Prostate gland (tissue), 2 donors: Measurements from ENCODE around the gene TTC22. TPM values are rescaled to one million over a fixed set of nuclear protein-coding genes. Genes with fewer than 3 reads are reported as not detected.

Experiments used
- DNase-seq: peaks from one replicate; pipeline ENCODE4 v3.0.0-alpha.2; 2019; ENCODE audit warnings: low spot score
- H3K27ac ChIP-seq, 2 donors: fragments of 200-600 bp; sonication (generic); 2 replicates each; pipeline ENCODE4 v1.5.1; 2017 to 2019
- H3K27me3 ChIP-seq: fragments of 200-600 bp; sonication (generic); replicated peaks from 2 replicates; pipeline ENCODE4 v1.5.1; 2019; ENCODE audit not compliant: insufficient read depth
- H3K36me3 ChIP-seq, 2 donors: fragments of 200-600 bp; sonication (generic); 1 replicate in 1 of 2; 2 replicates in 1 of 2; pipeline versions ENCODE4 v1.5.1 to v1.8.1; 2017 to 2019
- H3K4me1 ChIP-seq: fragments of 200-600 bp; sonication (generic); replicated peaks from 2 replicates; pipeline ENCODE4 v1.5.1; 2019
- H3K4me3 ChIP-seq, 2 donors: fragments of 200-600 bp; sonication (generic); 2 replicates each; pipeline ENCODE4 v1.5.1; 2017 to 2019
- H3K9me3 ChIP-seq: fragments of 200-600 bp; sonication (generic); 2 replicates; pipeline ENCODE4 v1.5.1; 2017
- POLR2A ChIP-seq: fragments of 450-650 bp; IDR thresholded peaks from one replicate; pipeline ENCODE4 v1.6.1; 2016; ENCODE audit warnings: antibody characterized with exemption, mild to moderate bottlenecking
- POLR2AphosphoS5 ChIP-seq: sonication (generic); formaldehyde crosslinking; IDR thresholded peaks from one replicate; pipeline ENCODE4 v1.6.1; 2017; ENCODE audit warnings: antibody characterized with exemption
- whole genome bisulfite sequencing: methylation state at CpG from one replicate; pipeline ENCODE4 v1.1.5; 2018; 5-methylcytosine and 5-hydroxymethylcytosine counted together
- intact Hi-C: fragments of 100-400 bp; cut with DNase I; formaldehyde crosslinking; loops from one replicate; pipeline ENCODE4 v1.14.2; 2022
- total RNA-seq, 2 donors: library from RNA; depleted of rRNA; stranded (reverse); fragments of >200 nt; gene quantifications; one replicate each; pipeline ENCODE4 v1.1.0, GENCODE V29; 2016
- TF ChIP-seq, protein P1 (sequence below), 4 experiments: fragments of 200-600 bp in 2 of 4; fragments of 450-650 bp in 2 of 4; sonication (generic) in 2 of 4; IDR thresholded peaks; 1 replicate in 3 of 4; 2 replicates in 1 of 4; pipeline ENCODE4 v1.5.1; 2016 to 2019; ENCODE audit warnings: antibody characterized with exemption in 4 of 4, mild to moderate bottlenecking in 2 of 4, moderate library complexity in 2 of 4

Gene TTC22
- total RNA-seq, 2 donors from 2014 or later = 18.0 to 30.4 TPM

DNA sequence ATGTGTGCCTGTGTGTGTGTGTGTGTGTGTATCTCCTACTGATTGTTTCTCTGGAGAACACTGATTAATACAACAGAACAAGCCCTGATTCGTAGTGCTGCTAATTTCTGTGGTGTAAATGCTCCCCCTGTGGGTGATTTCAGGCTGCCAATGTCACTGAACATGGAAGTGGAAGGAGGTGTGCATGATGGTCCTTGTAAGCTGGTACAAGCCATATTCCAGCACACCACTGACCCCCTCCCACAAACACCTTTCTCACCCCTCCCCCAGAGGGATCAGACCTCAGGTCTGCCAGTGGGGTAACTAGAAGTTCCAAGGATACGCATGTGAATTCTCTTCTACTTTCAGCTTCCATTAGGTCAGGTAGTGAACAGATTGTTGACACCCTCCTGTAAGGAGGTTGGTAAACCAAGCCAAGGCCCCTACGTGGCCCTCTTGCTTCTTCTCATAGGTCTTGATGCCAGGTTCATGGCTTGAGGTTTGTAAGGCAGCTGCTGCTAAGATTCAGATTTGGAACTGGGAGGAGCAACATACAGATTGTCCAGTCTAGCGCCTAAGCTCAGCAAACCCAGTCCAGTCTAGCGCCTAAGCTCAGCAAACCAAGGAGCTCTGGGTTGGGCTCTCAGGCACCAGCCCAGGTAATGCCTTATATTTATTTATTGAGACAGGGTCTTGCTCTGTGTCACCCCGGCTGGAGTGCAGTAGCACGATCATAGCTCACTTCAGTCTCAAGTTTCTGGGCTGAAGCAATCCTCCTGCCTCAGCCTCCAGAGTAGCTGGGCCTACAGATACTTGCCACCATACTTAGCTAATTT, 47.2 kb upstream of the TTC22 start:
- H3K4me1 ChIP-seq = no peaks in the 10 kb centered on the region
- no peak for TF ChIP-seq POLR2AphosphoS5
- TF ChIP-seq, protein P1, sequence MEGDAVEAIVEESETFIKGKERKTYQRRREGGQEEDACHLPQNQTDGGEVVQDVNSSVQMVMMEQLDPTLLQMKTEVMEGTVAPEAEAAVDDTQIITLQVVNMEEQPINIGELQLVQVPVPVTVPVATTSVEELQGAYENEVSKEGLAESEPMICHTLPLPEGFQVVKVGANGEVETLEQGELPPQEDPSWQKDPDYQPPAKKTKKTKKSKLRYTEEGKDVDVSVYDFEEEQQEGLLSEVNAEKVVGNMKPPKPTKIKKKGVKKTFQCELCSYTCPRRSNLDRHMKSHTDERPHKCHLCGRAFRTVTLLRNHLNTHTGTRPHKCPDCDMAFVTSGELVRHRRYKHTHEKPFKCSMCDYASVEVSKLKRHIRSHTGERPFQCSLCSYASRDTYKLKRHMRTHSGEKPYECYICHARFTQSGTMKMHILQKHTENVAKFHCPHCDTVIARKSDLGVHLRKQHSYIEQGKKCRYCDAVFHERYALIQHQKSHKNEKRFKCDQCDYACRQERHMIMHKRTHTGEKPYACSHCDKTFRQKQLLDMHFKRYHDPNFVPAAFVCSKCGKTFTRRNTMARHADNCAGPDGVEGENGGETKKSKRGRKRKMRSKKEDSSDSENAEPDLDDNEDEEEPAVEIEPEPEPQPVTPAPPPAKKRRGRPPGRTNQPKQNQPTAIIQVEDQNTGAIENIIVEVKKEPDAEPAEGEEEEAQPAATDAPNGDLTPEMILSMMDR (IDR thresholded peaks at IDR 0.05) = no peak
- no peak for TF ChIP-seq POLR2A
- intact Hi-C loops = no loop called here
- no peak for DNase-seq
- no peak overlapping the region for H3K4me3 ChIP-seq
- 94% methylated on average over 7 of the region's 7 CpGs for WGBS
- no peak overlapping the region for H3K27ac ChIP-seq
- no peaks in the 10 kb centered on the region for H3K9me3 ChIP-seq
- no peaks in the 10 kb centered on the region for H3K36me3 ChIP-seq
- no peaks in the 10 kb centered on the region for H3K27me3 ChIP-seq

DNA sequence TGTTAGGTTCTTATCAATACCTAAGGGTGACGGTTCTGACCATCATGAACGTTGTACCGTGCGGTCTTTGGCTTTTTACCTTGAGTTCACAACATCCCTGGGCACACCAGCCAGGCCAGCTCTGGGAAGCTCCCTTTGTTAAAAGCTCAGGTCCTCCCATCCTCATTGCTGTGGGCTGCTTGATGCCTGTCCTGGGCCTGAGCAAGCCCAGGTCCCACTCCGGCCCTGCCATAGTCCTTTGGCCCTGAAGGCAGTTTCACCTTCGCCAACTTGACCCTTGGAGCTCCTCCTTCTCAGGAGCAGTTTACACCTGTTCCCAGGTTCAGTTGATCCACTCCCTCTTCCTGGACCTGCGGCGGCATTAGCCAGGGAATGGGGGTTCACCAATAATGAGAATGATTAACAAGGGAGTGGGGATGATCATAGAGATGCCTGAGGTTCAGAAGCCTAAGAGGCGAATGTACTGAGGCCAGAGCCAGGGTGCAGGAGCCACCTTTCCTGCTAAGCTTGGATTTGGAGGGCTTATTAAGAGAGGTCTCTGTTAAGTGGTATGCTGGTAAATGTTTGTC, 45.7 kb upstream of the TTC22 start:
- H3K4me1 ChIP-seq = no peaks in the 10 kb centered on the region
- 91% methylated on average over 9 of the region's 9 CpGs for WGBS
- no peak for DNase-seq
- H3K27me3 ChIP-seq = no peaks in the 10 kb centered on the region
- no peak for TF ChIP-seq POLR2AphosphoS5
- TF ChIP-seq POLR2A = no peak
- TF ChIP-seq, protein P1 (IDR thresholded peaks at IDR 0.05) = no peak
- H3K4me3 ChIP-seq = no peak overlapping the region
- no peaks in the 10 kb centered on the region for H3K9me3 ChIP-seq
- no peak overlapping the region for H3K27ac ChIP-seq
- no peaks in the 10 kb centered on the region for H3K36me3 ChIP-seq
- intact Hi-C loops = no loop called here

DNA sequence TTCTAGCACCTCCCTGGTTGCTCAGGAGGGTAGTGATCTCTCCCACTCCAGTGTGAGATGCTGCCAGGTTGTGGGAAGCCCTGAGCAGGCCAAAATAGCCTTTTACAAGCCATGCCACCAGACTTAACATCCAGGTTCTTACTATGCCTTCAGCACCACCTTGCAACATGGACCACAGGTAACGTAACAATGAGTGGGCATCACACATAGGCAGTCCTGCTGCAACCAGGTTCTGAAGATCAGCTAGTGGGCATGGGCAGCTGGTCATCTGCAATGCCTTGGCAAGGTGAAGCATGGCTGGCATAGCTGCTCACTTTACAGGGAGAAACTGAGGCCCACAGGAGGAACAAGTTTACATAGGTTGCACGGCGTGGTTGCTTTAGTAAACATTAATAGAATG, 45.2 kb upstream of the TTC22 start:
- WGBS = 100% methylated on average over 3 of the region's 3 CpGs
- H3K4me3 ChIP-seq = no peak overlapping the region
- no peaks in the 10 kb centered on the region for H3K27me3 ChIP-seq
- no peaks in the 10 kb centered on the region for H3K4me1 ChIP-seq
- no peak for DNase-seq
- no peak overlapping the region for H3K27ac ChIP-seq
- H3K9me3 ChIP-seq = no peaks in the 10 kb centered on the region
- intact Hi-C loops = no loop called here
- TF ChIP-seq, protein P1 (IDR thresholded peaks at IDR 0.05) = no peak
- no peak for TF ChIP-seq POLR2A
- no peak for TF ChIP-seq POLR2AphosphoS5
- H3K36me3 ChIP-seq = no peaks in the 10 kb centered on the region

DNA sequence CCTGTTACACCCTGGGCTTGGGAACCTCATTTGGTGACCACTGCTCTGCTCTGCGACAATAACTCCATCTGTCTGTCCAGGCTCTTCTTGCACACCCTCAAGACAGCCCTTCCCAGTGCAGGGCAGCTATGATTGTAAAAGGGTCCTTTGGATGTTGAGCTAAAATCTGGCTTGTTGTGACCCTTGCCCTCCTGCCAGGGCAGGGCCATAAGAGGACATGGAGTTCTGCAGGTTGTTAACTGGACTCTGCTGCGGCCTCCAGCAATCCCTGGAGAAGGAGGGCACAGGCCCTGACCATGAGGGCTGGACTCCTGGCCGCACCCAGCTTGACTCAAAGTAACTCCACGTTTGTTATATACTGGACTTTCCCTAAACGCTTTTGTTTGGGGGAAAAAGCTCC, 44.6 kb upstream of the TTC22 start:
- no peak overlapping the region for H3K27ac ChIP-seq
- 89% methylated on average over 5 of the region's 5 CpGs for WGBS
- H3K27me3 ChIP-seq = no peaks in the 10 kb centered on the region
- no peaks in the 10 kb centered on the region for H3K4me1 ChIP-seq
- H3K9me3 ChIP-seq = no peaks in the 10 kb centered on the region
- TF ChIP-seq POLR2AphosphoS5 (no peak), POLR2A (no peak)
- TF ChIP-seq, protein P1 (IDR thresholded peaks at IDR 0.05) = no peak
- intact Hi-C loops = no loop called here
- H3K4me3 ChIP-seq = no peak overlapping the region
- no peaks in the 10 kb centered on the region for H3K36me3 ChIP-seq
- DNase-seq = no peak

DNA sequence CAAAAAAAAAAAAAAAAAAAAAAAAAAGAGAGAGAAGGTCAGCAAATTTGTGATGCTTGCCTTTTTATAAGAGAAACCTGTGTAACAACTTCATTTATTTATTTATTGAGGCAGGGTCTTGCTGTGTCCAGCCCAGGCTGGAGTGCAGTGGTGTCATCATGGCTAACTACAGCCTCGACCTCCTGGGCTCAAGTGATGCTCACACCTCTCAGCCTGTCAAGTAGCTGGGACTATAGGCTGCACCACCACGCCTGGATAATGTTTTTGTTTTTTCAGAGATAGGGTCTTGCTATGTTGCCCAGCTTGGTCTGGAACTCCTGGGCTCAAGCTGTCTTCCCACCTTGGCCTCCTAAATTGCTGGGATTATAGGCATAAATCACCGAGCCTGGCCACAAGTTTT, 43.4 kb upstream of the TTC22 start:
- TF ChIP-seq POLR2AphosphoS5 = no peak
- TF ChIP-seq POLR2A = no peak
- TF ChIP-seq, protein P1 (IDR thresholded peaks at IDR 0.05) = no peak
- WGBS = 82% methylated on average over 3 of the region's 3 CpGs
- intact Hi-C loops = no loop called here
- H3K4me1 ChIP-seq = no peaks in the 10 kb centered on the region
- no peak overlapping the region for H3K27ac ChIP-seq
- no peak for DNase-seq
- H3K9me3 ChIP-seq = no peaks in the 10 kb centered on the region
- no peaks in the 10 kb centered on the region for H3K36me3 ChIP-seq
- no peak overlapping the region for H3K4me3 ChIP-seq
- no peaks in the 10 kb centered on the region for H3K27me3 ChIP-seq
